ENCODE measurements around the gene SULT1E1. TPM values are rescaled to one million over a fixed set of nuclear protein-coding genes. Genes with fewer than 3 reads are reported as not detected.

The SULT1E1 gene
- total and polyA plus RNA-seq, 2 experiments from 2014 or later: not detected

- TF ChIP-seq ZNF462 (CRISPR knock-in tag; IDR thresholded peaks at IDR 0.05) (no peak), STAT1 (IDR thresholded peaks at IDR 0.05; ENCODE audit: unreplicated experiment) (no peak), CTCF (conservative IDR thresholded peaks at IDR 0.05; ENCODE audit: low read depth in 2 of 2) (no peak), CREB1 (CRISPR knock-in tag; IDR thresholded peaks at IDR 0.05; ENCODE audit: low read depth) (no peak), POLR2AphosphoS5 (IDR thresholded peaks at IDR 0.05; ENCODE audit: low read depth) (no peak), REST (IDR thresholded peaks at IDR 0.05; ENCODE audit: unreplicated experiment) (no peak), ZNF331 (CRISPR knock-in tag; IDR thresholded peaks at IDR 0.05; ENCODE audit: low read depth) (no peak), ZNF114 (CRISPR knock-in tag; IDR thresholded peaks at IDR 0.05) (no peak), EZH2phosphoT487 (IDR thresholded peaks at IDR 0.05; ENCODE audit: unreplicated experiment) (no peak), EZH2 (IDR thresholded peaks at IDR 0.05; ENCODE audit: low read depth, unreplicated experiment) (no peak)
Observed at GRCh38 chr4:69838977-69839376, 21.0 kb downstream of the SULT1E1 start (continued).

Measured in GM23338 (cell line).